ENCODE data around the gene FRMPD4. TPM values are rescaled to one million over a fixed set of nuclear protein-coding genes. Genes with fewer than 3 reads are reported as not detected.

Gene FRMPD4
- total and polyA plus RNA-seq, 2 experiments from 2014 or later: 0.60 to 1.5 TPM

DNA sequence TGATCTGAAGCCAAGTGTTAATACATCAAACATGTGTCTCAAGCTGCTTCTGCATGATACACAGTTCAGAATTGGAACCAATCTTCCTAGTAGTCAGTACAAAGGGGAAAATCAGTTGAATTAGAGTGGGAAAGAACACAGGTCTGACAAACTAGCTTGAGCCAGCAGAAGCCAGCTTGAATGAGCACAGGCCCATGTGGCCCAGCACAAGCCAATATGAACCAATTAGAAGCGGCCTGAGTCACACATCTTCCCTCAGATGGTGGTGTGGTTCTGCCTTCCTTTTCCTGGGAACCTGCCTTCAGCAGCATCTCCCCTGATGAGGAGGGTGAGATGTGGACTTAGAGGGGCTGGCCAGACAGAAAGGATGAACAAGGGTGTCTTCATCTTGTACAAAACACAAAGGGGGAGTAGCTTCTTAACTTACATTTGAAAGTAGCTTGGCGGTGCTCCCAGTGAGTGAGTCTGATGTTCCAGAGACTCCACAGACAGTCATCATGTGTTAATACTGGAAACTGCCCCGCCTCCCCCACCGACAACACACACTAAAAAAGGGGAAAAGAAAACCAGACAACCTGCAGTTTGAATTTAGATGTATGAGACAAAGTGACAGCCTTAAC is 72.0 kb downstream of the FRMPD4 start:
- DNase-seq (ENCODE audit: low read depth in 1 of 2, low spot score in 1 of 2): peak in 1 of 2 donors; percentile 72
- Histone ChIP-seq H3K36me3 (no peaks in the 10 kb centered on the region), H3K4me1 (ENCODE audit: low read depth) (no peaks in the 10 kb centered on the region), H3K27me3 (no peaks in the 10 kb centered on the region), H3K27ac (no peak overlapping the region), H3K4me3 (no peak overlapping the region), H3K9me3 (ENCODE audit: low read depth) (no peaks in the 10 kb centered on the region)
- TF ChIP-seq, protein P1, sequence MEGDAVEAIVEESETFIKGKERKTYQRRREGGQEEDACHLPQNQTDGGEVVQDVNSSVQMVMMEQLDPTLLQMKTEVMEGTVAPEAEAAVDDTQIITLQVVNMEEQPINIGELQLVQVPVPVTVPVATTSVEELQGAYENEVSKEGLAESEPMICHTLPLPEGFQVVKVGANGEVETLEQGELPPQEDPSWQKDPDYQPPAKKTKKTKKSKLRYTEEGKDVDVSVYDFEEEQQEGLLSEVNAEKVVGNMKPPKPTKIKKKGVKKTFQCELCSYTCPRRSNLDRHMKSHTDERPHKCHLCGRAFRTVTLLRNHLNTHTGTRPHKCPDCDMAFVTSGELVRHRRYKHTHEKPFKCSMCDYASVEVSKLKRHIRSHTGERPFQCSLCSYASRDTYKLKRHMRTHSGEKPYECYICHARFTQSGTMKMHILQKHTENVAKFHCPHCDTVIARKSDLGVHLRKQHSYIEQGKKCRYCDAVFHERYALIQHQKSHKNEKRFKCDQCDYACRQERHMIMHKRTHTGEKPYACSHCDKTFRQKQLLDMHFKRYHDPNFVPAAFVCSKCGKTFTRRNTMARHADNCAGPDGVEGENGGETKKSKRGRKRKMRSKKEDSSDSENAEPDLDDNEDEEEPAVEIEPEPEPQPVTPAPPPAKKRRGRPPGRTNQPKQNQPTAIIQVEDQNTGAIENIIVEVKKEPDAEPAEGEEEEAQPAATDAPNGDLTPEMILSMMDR (IDR thresholded peaks at IDR 0.05; ENCODE audit: low read depth, low read length): no peak

DNA sequence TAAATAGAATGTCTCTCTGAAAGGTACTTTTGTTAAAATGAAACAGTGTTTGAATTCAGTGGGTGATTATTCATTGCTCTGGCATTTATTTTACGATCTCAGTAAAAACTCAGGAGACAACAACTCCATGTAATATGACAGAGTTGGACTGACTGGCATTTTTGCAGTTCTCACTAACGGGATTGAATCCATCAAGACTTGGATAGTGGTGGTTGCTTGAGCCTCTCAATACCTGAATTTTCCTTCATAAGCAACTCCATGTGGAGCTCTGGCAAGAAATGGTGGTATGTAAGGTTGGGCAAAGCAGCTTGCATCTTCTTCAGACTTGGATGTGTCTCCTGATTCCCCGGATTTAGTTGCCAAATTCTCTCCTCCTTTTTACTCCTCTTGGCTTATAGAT is 72.7 kb downstream of the FRMPD4 start:
- DNase-seq (ENCODE audit: low read depth in 1 of 2, low spot score in 1 of 2): peak in 1 of 2 donors; percentile 11

DNA sequence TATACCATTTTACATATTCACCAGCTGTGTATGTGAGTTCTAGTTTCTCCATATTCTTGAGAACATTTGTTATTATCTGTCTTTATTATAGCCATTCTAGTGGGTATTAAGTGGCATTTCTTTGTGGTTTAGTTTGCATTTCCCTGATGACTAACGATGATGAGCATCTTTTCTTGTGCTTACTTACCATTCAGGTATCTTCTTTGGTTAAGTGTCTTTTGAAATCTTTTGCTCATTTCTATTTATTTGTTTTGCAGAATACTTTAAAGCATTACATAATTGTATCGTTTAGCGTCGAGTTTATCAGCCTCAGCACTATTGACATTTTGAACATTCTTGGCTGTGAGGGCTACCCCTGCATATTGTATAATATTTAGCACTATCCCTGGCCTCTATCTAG is 85.4 kb downstream of the FRMPD4 start:
- Histone ChIP-seq H3K9me3 (ENCODE audit: low read depth) (no peaks in the 10 kb centered on the region), H3K27me3 (no peaks in the 10 kb centered on the region), H3K4me1 (ENCODE audit: low read depth) (no peaks in the 10 kb centered on the region), H3K36me3 (no peaks in the 10 kb centered on the region), H3K4me3 (no peak overlapping the region), H3K27ac (no peak overlapping the region)
- TF ChIP-seq, protein P1 (IDR thresholded peaks at IDR 0.05; ENCODE audit: low read depth, low read length): no peak
- DNase-seq (ENCODE audit: low read depth in 1 of 2, low spot score in 1 of 2): no peak

More for the DNA sequence above, 72.7 kb downstream of the FRMPD4 start:
- Histone ChIP-seq H3K4me1 (ENCODE audit: low read depth) (no peaks in the 10 kb centered on the region), H3K36me3 (no peaks in the 10 kb centered on the region), H3K27me3 (no peaks in the 10 kb centered on the region), H3K9me3 (ENCODE audit: low read depth) (no peaks in the 10 kb centered on the region), H3K27ac (no peak overlapping the region), H3K4me3 (no peak overlapping the region)
- TF ChIP-seq, protein P1 (IDR thresholded peaks at IDR 0.05; ENCODE audit: low read depth, low read length): no peak

DNA sequence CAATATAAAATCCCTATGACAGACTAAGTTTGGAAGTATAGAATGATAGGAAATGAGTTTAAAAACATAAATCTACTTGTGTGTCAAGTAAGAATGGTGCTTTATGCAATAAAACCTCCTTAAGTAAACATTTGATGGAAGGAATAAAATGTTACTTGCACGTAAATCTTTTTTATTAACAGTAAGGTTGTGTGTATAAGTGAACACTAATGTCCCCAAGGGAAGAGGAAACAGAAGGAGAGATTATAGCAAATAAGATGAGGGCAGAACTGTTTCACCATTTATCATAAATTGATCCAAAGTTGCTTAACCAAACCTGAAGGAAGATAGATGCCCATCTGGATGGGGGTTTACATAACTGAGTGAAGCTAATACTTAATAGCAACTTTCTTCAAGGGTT is 86.8 kb downstream of the FRMPD4 start:
- H3K4me1 ChIP-seq (ENCODE audit: low read depth): no peaks in the 10 kb centered on the region
- H3K27ac ChIP-seq: no peak overlapping the region
- no peaks in the 10 kb centered on the region for H3K27me3 ChIP-seq
- no peak overlapping the region for H3K4me3 ChIP-seq
- H3K9me3 ChIP-seq (ENCODE audit: low read depth): no peaks in the 10 kb centered on the region
- no peaks in the 10 kb centered on the region for H3K36me3 ChIP-seq
- DNase-seq (ENCODE audit: low read depth in 1 of 2, low spot score in 1 of 2): no peak
- TF ChIP-seq, protein P1 (IDR thresholded peaks at IDR 0.05; ENCODE audit: low read depth, low read length): no peak

DNA sequence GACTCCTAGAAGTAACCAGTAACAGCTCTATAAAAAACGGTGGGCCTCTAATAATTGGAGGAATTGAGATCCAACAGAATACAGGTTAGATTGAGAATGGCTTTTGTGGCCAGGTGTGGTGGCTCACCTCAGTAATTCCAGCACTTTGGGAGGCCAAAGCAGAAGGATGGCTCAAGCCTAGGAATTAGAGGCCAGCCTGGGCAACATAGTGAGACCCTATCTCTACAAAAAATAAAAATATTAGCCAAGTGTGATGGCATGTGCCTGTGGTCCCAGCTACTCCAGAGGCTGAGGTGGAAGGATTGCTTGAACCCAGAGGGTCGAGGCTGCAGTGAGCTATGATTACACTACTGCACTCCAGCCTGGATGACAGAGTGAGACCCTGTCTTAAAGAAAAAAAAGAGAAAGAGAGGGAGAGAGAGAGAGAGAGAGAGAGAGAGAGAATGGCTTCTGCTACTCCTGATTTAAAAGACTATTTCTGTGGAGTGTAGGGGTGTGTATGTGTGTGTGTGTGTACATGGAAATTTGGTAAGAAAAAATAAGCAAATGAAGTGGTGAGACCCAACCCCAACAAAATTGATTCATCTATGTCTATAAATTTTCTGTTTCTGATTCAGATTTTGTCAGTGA is 89.3 kb downstream of the FRMPD4 start:
- Histone ChIP-seq H3K36me3 (no peaks in the 10 kb centered on the region), H3K9me3 (ENCODE audit: low read depth) (no peaks in the 10 kb centered on the region), H3K4me1 (ENCODE audit: low read depth) (no peaks in the 10 kb centered on the region), H3K27ac (no peak overlapping the region), H3K4me3 (no peak overlapping the region), H3K27me3 (no peaks in the 10 kb centered on the region)
- TF ChIP-seq, protein P1 (IDR thresholded peaks at IDR 0.05; ENCODE audit: low read depth, low read length): no peak
- DNase-seq (ENCODE audit: low read depth in 1 of 2, low spot score in 1 of 2): no peak

Data from cardiac muscle cell (in vitro differentiated cells and primary cell).